Loucy (cell line): ENCODE data around the gene PLAC1.

Source experiments
- H2AFZ ChIP-seq: fragments of 200-600 bp; sonication (generic); 2 replicates; pipeline ENCODE4 v1.6.0; 2016; ENCODE audit warnings: antibody characterized with exemption, mild to moderate bottlenecking, low read length, moderate library complexity
- H3F3A ChIP-seq: fragments of 200-600 bp; 2 replicates; pipeline ENCODE4 v1.6.0; 2016; ENCODE audit warnings: antibody characterized with exemption, low read depth, mild to moderate bottlenecking
- H3K27me3 ChIP-seq: fragments of 200-600 bp; sonication (generic); 2 replicates; pipeline ENCODE4 v1.6.1; 2014; ENCODE audit warnings: low read length, mild to moderate bottlenecking; ENCODE audit not compliant: insufficient read depth, poor library complexity, severe bottlenecking
- H3K36me3 ChIP-seq: fragments of 200-600 bp; sonication (generic); 2 replicates; pipeline ENCODE4 v1.6.1; 2016; ENCODE audit warnings: low read length; ENCODE audit not compliant: insufficient read depth
- H3K4me1 ChIP-seq: fragments of 200-600 bp; sonication (generic); 2 replicates; pipeline ENCODE4 v1.5.1; 2014; ENCODE audit warnings: low read length, mild to moderate bottlenecking; ENCODE audit not compliant: insufficient read depth, poor library complexity, severe bottlenecking
- H3K4me2 ChIP-seq: fragments of 200-600 bp; sonication (generic); 2 replicates; pipeline ENCODE4 v1.6.0; 2014; ENCODE audit warnings: antibody characterized with exemption, low read length, low read depth, mild to moderate bottlenecking; ENCODE audit not compliant: poor library complexity, severe bottlenecking
- H3K4me3 ChIP-seq: fragments of 200-600 bp; sonication (generic); 2 replicates; pipeline ENCODE4 v1.5.1; 2014; ENCODE audit warnings: low read length, mild to moderate bottlenecking, mixed read lengths; ENCODE audit not compliant: poor library complexity, severe bottlenecking
- H3K79me2 ChIP-seq: fragments of 200-600 bp; sonication (generic); 2 replicates; pipeline ENCODE4 v1.6.1; 2014; ENCODE audit warnings: low read length; ENCODE audit not compliant: insufficient read depth
- H3K9ac ChIP-seq: fragments of 200-600 bp; sonication (generic); 2 replicates; pipeline ENCODE4 v1.6.0; 2014; ENCODE audit warnings: mild to moderate bottlenecking, low read depth, low read length, moderate library complexity; ENCODE audit not compliant: poor library complexity, severe bottlenecking
- H3K9me2 ChIP-seq: fragments of 200-600 bp; sonication (generic); replicated peaks from 2 replicates; pipeline ENCODE4 v1.6.1; 2016; ENCODE audit warnings: low read depth, low read length, mixed read lengths
- H3K9me3 ChIP-seq: fragments of 200-600 bp; sonication (generic); 2 replicates; pipeline ENCODE4 v1.6.1; 2014; ENCODE audit warnings: mild to moderate bottlenecking, antibody characterized with exemption, low read length, low read depth; ENCODE audit not compliant: insufficient read depth
- H4K20me1 ChIP-seq: fragments of 200-600 bp; sonication (generic); 2 replicates; pipeline ENCODE4 v1.6.0; 2014; ENCODE audit warnings: antibody characterized with exemption, low read length, mild to moderate bottlenecking; ENCODE audit not compliant: insufficient read depth, poor library complexity, severe bottlenecking
- EZH2phosphoT487 ChIP-seq: fragments of 200-600 bp; IDR thresholded peaks from 2 replicates; pipeline ENCODE4 v1.6.1; 2018; ENCODE audit warnings: antibody characterized with exemption, mild to moderate bottlenecking, moderate library complexity, borderline replicate concordance
- TF ChIP-seq, protein P1 (sequence below): fragments of 200-600 bp; sonication (generic); conservative IDR thresholded peaks from 2 replicates; pipeline ENCODE4 v1.5.1; 2014; ENCODE audit warnings: mild to moderate bottlenecking, antibody characterized with exemption, low read length

Gene PLAC1

DNA sequence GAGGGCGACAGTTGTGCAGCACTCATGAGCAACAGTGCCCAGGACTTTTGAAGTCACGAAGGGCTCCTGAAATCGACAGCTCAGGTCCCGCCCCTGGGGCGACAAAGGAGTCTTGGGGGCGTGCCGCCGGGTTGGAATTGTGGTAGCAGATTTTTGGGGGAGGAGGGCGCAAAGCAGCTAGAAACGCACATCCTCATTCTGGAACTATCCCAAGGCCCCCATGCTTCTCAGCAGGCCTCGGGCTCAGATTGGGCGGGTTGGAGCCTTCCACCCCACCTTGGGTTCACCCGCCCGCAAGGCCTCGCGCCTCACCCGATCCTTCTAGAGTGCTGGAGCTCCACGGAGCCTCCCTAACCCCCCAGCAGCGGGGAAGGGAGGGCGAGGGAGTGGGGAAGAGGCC is 112.8 kb downstream of the PLAC1 start:
- no peaks in the 10 kb centered on the region for H3K27me3 ChIP-seq
- H3K36me3 ChIP-seq: no peaks in the 10 kb centered on the region
- no peak for TF ChIP-seq EZH2phosphoT487
- TF ChIP-seq, protein P1, sequence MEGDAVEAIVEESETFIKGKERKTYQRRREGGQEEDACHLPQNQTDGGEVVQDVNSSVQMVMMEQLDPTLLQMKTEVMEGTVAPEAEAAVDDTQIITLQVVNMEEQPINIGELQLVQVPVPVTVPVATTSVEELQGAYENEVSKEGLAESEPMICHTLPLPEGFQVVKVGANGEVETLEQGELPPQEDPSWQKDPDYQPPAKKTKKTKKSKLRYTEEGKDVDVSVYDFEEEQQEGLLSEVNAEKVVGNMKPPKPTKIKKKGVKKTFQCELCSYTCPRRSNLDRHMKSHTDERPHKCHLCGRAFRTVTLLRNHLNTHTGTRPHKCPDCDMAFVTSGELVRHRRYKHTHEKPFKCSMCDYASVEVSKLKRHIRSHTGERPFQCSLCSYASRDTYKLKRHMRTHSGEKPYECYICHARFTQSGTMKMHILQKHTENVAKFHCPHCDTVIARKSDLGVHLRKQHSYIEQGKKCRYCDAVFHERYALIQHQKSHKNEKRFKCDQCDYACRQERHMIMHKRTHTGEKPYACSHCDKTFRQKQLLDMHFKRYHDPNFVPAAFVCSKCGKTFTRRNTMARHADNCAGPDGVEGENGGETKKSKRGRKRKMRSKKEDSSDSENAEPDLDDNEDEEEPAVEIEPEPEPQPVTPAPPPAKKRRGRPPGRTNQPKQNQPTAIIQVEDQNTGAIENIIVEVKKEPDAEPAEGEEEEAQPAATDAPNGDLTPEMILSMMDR: no peak
- H3F3A ChIP-seq: no peaks in the 10 kb centered on the region
- H2AFZ ChIP-seq: no peak overlapping the region
- no peak overlapping the region for H3K4me3 ChIP-seq
- H3K4me1 ChIP-seq: peaks cover 31% of the 10 kb centered on the region
- no peaks in the 10 kb centered on the region for H4K20me1 ChIP-seq
- H3K9me3 ChIP-seq: no peaks in the 10 kb centered on the region
- H3K9me2 ChIP-seq: no peaks in the 10 kb centered on the region
- no peak overlapping the region for H3K9ac ChIP-seq
- no peak overlapping the region for H3K4me2 ChIP-seq
- peaks cover 28% of the 10 kb centered on the region for H3K79me2 ChIP-seq

DNA sequence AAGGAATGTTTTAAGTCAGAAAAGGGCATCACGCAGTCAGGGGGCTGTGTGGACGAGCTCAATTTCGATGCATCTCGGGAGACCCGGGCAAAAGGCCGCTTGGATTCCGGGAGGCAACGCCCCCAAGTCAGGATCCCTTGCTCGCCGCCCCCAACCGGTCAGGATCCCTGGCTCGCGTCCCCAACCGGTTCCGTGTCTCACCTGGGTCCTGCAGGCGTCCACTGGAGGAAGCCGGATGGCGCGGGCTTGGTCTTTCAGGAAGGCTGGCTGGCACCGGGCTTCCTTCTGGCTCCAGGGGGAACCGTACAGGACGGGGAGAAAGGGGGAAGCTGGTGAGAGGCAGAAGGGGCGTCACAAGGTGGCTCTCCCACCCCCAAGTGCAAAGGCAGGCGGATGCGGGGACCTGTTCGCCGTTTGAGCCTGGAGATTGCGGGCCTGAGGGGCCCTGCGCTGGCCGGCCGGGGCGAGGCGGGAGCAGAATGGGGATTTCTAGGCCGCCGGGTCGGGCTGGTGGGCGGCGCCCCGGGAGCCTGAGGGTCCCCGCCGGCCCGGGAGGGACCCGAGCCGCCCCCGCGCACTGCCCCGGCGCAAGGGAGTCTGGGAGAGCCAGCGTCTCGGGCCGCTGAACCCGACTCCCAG is 113.6 kb downstream of the PLAC1 start:
- H3K4me2 ChIP-seq: no peak overlapping the region
- no peak for TF ChIP-seq EZH2phosphoT487
- TF ChIP-seq, protein P1: no peak
- H3K9me2 ChIP-seq: no peaks in the 10 kb centered on the region
- no peaks in the 10 kb centered on the region for H3K9me3 ChIP-seq
- H3F3A ChIP-seq: no peaks in the 10 kb centered on the region
- no peaks in the 10 kb centered on the region for H3K27me3 ChIP-seq
- H2AFZ ChIP-seq: no peak overlapping the region
- H3K4me3 ChIP-seq: no peak overlapping the region
- H4K20me1 ChIP-seq: no peaks in the 10 kb centered on the region
- H3K4me1 ChIP-seq: peaks cover 28% of the 10 kb centered on the region
- H3K36me3 ChIP-seq: no peaks in the 10 kb centered on the region
- H3K9ac ChIP-seq: no peak overlapping the region
- peaks cover 25% of the 10 kb centered on the region for H3K79me2 ChIP-seq

DNA sequence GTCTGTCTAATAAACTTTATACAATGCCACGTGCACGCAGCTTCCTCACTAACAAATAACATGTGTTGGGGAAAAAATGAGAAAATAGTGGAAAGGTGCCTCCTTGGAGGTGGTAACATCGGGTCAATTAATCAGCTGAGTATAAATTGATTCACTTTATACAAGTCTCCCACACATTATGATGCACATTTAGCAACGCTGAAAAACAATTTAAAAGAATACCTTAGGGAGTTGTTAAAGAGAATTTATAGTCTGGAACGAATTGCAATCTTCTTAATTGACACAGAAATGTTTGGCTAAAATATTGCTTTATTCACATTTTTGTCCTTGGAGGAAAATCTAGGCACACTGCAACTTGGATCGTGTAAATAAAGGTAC is 114.1 kb downstream of the PLAC1 start:
- Histone ChIP-seq H3K36me3 (no peaks in the 10 kb centered on the region), H3K9me2 (no peaks in the 10 kb centered on the region), H3K4me2 (no peak overlapping the region), H3K27me3 (no peaks in the 10 kb centered on the region), H3K4me3 (no peak overlapping the region), H3K9ac (no peak overlapping the region), H4K20me1 (no peaks in the 10 kb centered on the region), H2AFZ (no peak overlapping the region), H3F3A (no peaks in the 10 kb centered on the region), H3K9me3 (no peaks in the 10 kb centered on the region), H3K4me1 (peaks cover 28% of the 10 kb centered on the region), H3K79me2 (peaks cover 25% of the 10 kb centered on the region)
- no peak for TF ChIP-seq EZH2phosphoT487
- TF ChIP-seq, protein P1: no peak
